OCI-LY7 (cell line): ENCODE data around the gene RFT1. TPM values are rescaled to one million over a fixed set of nuclear protein-coding genes. Genes with fewer than 3 reads are reported as not detected.

Experiments
- BruUV-seq: library from RNA; stranded (reverse); fragments of 400-500 nt; replicated peaks from 2 replicates; lab custom pipeline; 2021; lab: Mats Ljungman, UMichigan
- CTCF ChIA-PET: fragments of 300-600 bp; sonication (Branson Sonifier 250); formaldehyde crosslinking; loops from one replicate; lab custom pipeline; 2022; ENCODE audit warnings: antibody characterized with exemption; ENCODE audit not compliant: unreplicated experiment; lab: Charles Lee
- POLR2A ChIA-PET: fragments of 300-600 bp; sonication (Branson Sonifier 250); formaldehyde crosslinking; loops from one replicate; lab custom pipeline; 2022; ENCODE audit warnings: antibody characterized with exemption; lab: Charles Lee
- DNase-seq: peaks from one replicate; pipeline ENCODE4 v3.0.0-alpha.2; 2015; ENCODE audit warnings: low spot score
- H2AFZ ChIP-seq: fragments of 200-600 bp; sonication (generic), shearing (Covaris generic); 2 replicates; pipeline ENCODE4 v1.6.1; 2014; ENCODE audit warnings: mild to moderate bottlenecking, antibody characterized with exemption, low read length, moderate library complexity
- H3K27ac ChIP-seq: fragments of 200-600 bp; sonication (generic); 2 replicates; pipeline ENCODE4 v1.5.1; 2014; ENCODE audit warnings: mixed run types, low read depth, mild to moderate bottlenecking, moderate library complexity, low read length, inconsistent platforms; ENCODE audit not compliant: poor library complexity, severe bottlenecking
- H3K36me3 ChIP-seq: fragments of 200-600 bp; sonication (generic); 2 replicates; pipeline ENCODE4 v1.6.1; 2014; ENCODE audit warnings: mild to moderate bottlenecking, antibody characterized with exemption, low read length, moderate library complexity, mixed read lengths; ENCODE audit not compliant: insufficient read depth
- H3K4me1 ChIP-seq: fragments of 200-600 bp; sonication (generic); 2 replicates; pipeline ENCODE4 v1.5.1; 2014; ENCODE audit warnings: mild to moderate bottlenecking, low read length; ENCODE audit not compliant: insufficient read depth, poor library complexity, severe bottlenecking
- H3K4me2 ChIP-seq: fragments of 200-600 bp; sonication (generic); 2 replicates; pipeline ENCODE4 v1.6.1; 2014; ENCODE audit warnings: mild to moderate bottlenecking, low read length
- H3K4me3 ChIP-seq: fragments of 200-600 bp; sonication (generic); 2 replicates; pipeline ENCODE4 v1.5.1; 2014; ENCODE audit warnings: mild to moderate bottlenecking, low read depth, low read length; ENCODE audit not compliant: poor library complexity, severe bottlenecking
- H3K79me2 ChIP-seq: fragments of 200-600 bp; sonication (generic); 2 replicates; pipeline ENCODE4 v1.6.1; 2016; ENCODE audit warnings: low read depth, mild to moderate bottlenecking, low read length, moderate library complexity, mixed read lengths; ENCODE audit not compliant: insufficient read depth
- H3K9me2 ChIP-seq: fragments of 200-600 bp; sonication (generic); 2 replicates; pipeline ENCODE4 v1.6.1; 2016; ENCODE audit warnings: mild to moderate bottlenecking, low read length, mixed read lengths; ENCODE audit not compliant: insufficient read depth
- H3K9me3 ChIP-seq: fragments of 200-600 bp; sonication (generic); 2 replicates; pipeline ENCODE4 v1.6.1; 2014; ENCODE audit warnings: mild to moderate bottlenecking, mixed run types, low read length, mixed read lengths
- H4K20me1 ChIP-seq: fragments of 200-600 bp; sonication (generic); 2 replicates; pipeline ENCODE4 v1.6.1; 2014; ENCODE audit warnings: mild to moderate bottlenecking, antibody characterized with exemption, low read length, moderate library complexity, mixed read lengths; ENCODE audit not compliant: insufficient read depth
- CTCF ChIP-seq: fragments of 200-600 bp; sonication (generic); conservative IDR thresholded peaks from 2 replicates; pipeline ENCODE4 v1.5.1; 2014; ENCODE audit warnings: mild to moderate bottlenecking, antibody characterized with exemption, low read length, moderate library complexity, mixed read lengths
- EZH2phosphoT487 ChIP-seq: fragments of 200-600 bp; sonication (generic); IDR thresholded peaks from 2 replicates; pipeline ENCODE4 v1.6.1; 2018; ENCODE audit warnings: low read depth, borderline replicate concordance, mild to moderate bottlenecking, mixed run types, antibody characterized with exemption, low read length, moderate library complexity, mixed read lengths
- intact Hi-C: fragments of 100-400 bp; cut with micrococcal nuclease; formaldehyde crosslinking; loops from one replicate; pipeline ENCODE4 v1.10.0; 2022; ENCODE audit not compliant: unreplicated experiment
- total RNA-seq, 2 experiments: library from RNA; depleted of rRNA in 1 of 2; stranded (reverse); fragments of >200 nt in 1 of 2; shearing (Covaris generic) in 1 of 2; gene quantifications; 2 replicates each; pipeline ENCODE4 v1.2.3, GENCODE V29; 2014 to 2022

The RFT1 gene
- total RNA-seq, 2 experiments from 2014 or later = 9.9 to 34.7 TPM

- Histone ChIP-seq H2AFZ (no peak overlapping the region), H4K20me1 (no peaks in the 10 kb centered on the region), H3K4me1 (no peaks in the 10 kb centered on the region), H3K36me3 (peaks cover 83% of the 10 kb centered on the region), H3K9me2 (no peaks in the 10 kb centered on the region), H3K4me3 (no peak overlapping the region), H3K79me2 (no peaks in the 10 kb centered on the region), H3K9me3 (no peaks in the 10 kb centered on the region), H3K27ac (no peak overlapping the region), H3K4me2 (no peak overlapping the region)
- intact Hi-C loops = no loop called here
- no TSS peak for BruUV-seq
- ChIA-PET POLR2A (interaction anchor here (0.7 kb wide), 1 partner anchor 205 kb away, joined by 3 read pairs; no protein-coding TSS in a partner anchor), CTCF (no interaction called here)
- TF ChIP-seq EZH2phosphoT487 = no peak
- TF ChIP-seq CTCF = no peak
- no peak for DNase-seq
Observed at GRCh38 chr3:53101956-53102355, 28.3 kb downstream of the RFT1 start.

GRCh38 chr3:53100818-53101466 lies 29.3 kb downstream of the RFT1 start:
- ChIA-PET POLR2A (no interaction called here), CTCF (no interaction called here)
- Histone ChIP-seq H3K79me2 (no peaks in the 10 kb centered on the region), H3K27ac (no peak overlapping the region), H4K20me1 (no peaks in the 10 kb centered on the region), H3K4me2 (no peak overlapping the region), H3K4me1 (no peaks in the 10 kb centered on the region), H3K9me3 (no peaks in the 10 kb centered on the region), H3K9me2 (no peaks in the 10 kb centered on the region), H3K4me3 (no peak overlapping the region), H2AFZ (no peak overlapping the region), H3K36me3 (peaks cover 78% of the 10 kb centered on the region)
- no peak for DNase-seq
- no TSS peak for BruUV-seq
- TF ChIP-seq EZH2phosphoT487 = no peak
- no peak for TF ChIP-seq CTCF
- intact Hi-C loops = no loop called here

GRCh38 chr3:53097887-53098286 lies 32.3 kb downstream of the RFT1 start:
- no TSS peak for BruUV-seq
- Histone ChIP-seq H3K36me3 (peaks cover 72% of the 10 kb centered on the region), H3K9me2 (no peaks in the 10 kb centered on the region), H2AFZ (no peak overlapping the region), H3K27ac (no peak overlapping the region), H3K4me3 (no peak overlapping the region), H3K4me2 (no peak overlapping the region), H3K79me2 (no peaks in the 10 kb centered on the region), H3K9me3 (no peaks in the 10 kb centered on the region), H3K4me1 (no peaks in the 10 kb centered on the region), H4K20me1 (no peaks in the 10 kb centered on the region)
- TF ChIP-seq EZH2phosphoT487 (no peak), CTCF (no peak)
- ChIA-PET POLR2A (interaction anchor here (1.2 kb wide), 1 partner anchor 95 kb away, joined by 3 read pairs; no protein-coding TSS in a partner anchor), CTCF (no interaction called here)
- intact Hi-C loops = no loop called here
- DNase-seq = no peak
